ENCODE data around the gene G0S2. TPM values are rescaled to one million over a fixed set of nuclear protein-coding genes. Genes with fewer than 3 reads are reported as not detected.
"Not testable (repeated sequence)": the region's sequence is repeated elsewhere in the genome, so short reads cannot be mapped to it uniquely, and the experiment has no call there.

Gene G0S2
- polyA plus RNA-seq, 1 donor, result 5.3 TPM

- no peak for DNase-seq
Observed at GRCh38 chr1:209673631-209674417, 1.4 kb upstream of the G0S2 start.

DNA sequence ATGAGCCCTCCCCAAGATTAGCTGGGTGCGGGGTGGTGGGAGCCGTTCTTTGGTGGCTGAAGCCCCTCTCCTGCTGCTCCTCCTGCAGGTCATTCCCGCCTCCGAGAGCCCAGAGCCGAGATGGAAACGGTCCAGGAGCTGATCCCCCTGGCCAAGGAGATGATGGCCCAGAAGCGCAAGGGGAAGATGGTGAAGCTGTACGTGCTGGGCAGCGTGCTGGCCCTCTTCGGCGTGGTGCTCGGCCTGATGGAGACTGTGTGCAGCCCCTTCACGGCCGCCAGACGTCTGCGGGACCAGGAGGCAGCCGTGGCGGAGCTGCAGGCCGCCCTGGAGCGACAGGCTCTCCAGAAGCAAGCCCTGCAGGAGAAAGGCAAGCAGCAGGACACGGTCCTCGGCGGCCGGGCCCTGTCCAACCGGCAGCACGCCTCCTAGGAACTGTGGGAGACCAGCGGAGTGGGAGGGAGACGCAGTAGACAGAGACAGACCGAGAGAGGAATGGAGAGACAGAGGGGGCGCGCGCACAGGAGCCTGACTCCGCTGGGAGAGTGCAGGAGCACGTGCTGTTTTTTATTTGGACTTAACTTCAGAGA, 448 bp downstream of the G0S2 start:
- DNase-seq, result peak; percentile 29

- DNase-seq, result no peak
Observed at GRCh38 chr1:209678981-209679539, 3.8 kb downstream of the G0S2 start.

- no peak for DNase-seq
Observed at GRCh38 chr1:209685821-209686220, 10.6 kb downstream of the G0S2 start.

DNA sequence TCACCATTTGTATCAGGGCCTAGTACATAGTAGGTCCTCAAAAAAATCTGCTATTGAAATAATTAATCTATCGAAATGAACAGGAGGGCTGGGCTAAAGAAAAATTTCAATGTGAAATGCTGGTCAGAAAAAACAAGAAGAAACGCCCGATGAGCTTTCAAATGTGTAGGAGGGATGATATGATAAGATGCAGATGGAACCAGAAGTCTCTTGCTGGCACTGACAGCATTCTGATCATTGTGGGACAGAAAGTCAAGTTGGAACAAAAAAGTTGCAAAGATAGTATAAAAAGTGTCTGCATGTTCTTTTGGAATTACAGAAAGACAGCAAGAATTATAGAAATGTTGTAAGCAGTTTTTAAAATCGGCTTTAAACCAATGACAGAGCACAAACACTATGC, 11.1 kb downstream of the G0S2 start:
- DNase-seq, result no peak

- DNase-seq, result no peak
Observed at GRCh38 chr1:209688746-209689234, 13.6 kb downstream of the G0S2 start.

DNA sequence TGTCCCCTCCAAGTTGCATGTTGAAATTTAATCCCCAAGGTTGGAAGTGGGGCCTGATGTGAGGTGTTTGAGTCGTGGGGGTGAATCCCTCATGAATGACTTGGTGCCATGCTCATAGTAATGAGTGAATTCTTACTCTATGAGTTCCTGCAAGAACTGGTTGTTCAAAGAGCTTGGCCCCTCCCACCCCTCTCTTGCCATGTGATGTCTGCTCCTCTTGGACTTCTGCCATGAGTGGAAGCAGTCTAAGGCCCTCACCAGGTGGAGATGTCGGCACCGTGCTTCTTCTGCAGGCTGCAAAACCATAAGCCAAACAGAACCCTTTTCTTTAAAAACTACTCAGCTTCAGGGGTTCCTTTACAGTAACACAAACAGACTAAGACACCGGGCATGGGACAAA, 14.3 kb downstream of the G0S2 start:
- no peak for DNase-seq

- no peak for DNase-seq
Observed at GRCh38 chr1:209691237-209691636, 16.0 kb downstream of the G0S2 start.

GRCh38 chr1:209692296-209692695, 17.1 kb downstream of the G0S2 start:
- DNase-seq, result no peak

GRCh38 chr1:209692745-209693504, 17.7 kb downstream of the G0S2 start:
- peak; percentile 79 for DNase-seq

GRCh38 chr1:209696673-209697072, 21.5 kb downstream of the G0S2 start:
- DNase-seq, result no peak

DNA sequence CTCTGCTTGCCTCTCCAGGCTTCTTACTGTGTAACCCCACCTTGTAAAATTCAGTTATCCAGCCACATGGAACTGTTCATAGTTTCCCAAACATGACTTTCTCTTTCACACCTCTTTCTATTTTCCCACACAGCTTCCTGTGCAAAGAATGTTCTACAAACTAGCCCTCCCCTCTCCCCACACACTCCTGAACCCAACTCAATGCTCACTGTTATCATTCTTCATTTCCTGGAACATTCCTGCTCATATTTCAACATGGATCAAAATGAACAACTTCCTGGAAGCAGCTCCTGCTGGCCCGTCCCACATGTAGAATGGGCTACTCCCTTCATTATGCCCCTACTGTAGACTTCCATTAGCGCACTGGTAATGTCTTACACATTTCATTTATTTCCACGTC, 21.9 kb downstream of the G0S2 start:
- no peak for DNase-seq

- DNase-seq, result not testable (repeated sequence)
Observed at GRCh38 chr1:209700686-209701085, 25.5 kb downstream of the G0S2 start.

DNA sequence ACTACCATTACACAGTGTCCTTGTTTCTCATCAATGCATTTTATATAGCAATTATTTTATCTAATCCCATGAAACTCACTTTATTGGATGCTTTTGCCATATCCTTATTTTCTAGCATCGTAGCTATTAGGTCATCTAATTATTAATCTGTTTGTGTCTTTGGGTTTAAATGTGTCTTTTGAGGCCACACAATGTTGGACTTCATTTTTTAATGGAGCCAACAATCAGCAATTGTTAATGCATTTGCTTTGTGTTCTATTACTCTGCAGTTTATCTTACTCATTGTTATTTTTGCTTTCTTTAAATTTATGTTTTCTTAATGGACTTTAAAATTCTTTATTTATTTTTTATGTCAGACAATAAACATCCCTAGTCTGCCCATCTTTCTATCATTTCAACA, 27.6 kb downstream of the G0S2 start:
- no peak for DNase-seq

GRCh38 chr1:209703834-209704504, 28.8 kb downstream of the G0S2 start:
- DNase-seq, result no peak

- DNase-seq, result no peak
Observed at GRCh38 chr1:209704584-209704983, 29.4 kb downstream of the G0S2 start, which contains the start of gene HSD11B1. HSD11B1 (plus strand) TSS chr1:209704846; CDS start chr1:209704943, 97 bp downstream.

DNA sequence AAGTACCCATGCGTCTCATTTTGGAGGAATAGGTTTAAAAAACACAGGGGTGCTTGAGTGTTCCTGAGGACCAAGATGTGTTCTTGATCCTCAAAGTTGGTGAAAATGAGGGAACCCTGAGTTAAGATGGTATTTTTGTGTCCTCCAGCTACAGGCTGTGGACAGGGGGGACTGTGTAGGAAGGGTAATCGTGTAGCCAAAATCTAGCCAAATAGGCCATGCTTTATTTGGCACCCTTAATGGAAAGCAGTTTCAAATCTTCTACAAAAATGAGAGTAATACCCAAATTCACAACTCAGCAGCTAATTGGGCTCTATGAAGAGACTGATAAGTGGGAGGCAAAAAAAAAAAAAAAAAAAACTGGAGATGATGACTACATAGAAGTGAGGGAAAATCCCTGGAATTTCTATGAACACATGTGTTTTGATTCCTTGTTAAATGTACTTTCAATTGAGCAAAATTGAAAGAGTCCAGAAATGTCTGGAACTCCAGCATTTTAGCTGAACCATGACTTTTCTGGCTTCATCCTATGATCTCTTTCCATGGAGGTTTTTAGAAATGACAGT, 29.9 kb downstream of the G0S2 start:
- DNase-seq, result no peak

DNA sequence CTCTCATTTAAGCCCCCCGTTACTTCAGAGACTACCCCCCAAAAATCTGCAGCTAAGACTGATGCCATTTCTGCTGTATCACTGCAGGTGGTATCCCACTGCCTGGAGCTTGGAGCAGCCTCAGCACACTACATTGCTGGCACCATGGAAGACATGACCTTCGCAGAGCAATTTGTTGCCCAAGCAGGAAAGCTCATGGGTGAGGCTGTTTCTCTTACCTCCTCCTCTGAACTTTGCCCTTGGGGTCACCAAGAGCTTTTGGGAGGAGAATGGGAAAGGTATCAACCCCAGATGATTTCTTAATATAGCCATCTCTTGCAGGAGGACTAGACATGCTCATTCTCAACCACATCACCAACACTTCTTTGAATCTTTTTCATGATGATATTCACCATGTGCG, 31.4 kb downstream of the G0S2 start:
- no peak for DNase-seq

GRCh38 chr1:209707308-209707707, 32.1 kb downstream of the G0S2 start:
- no peak for DNase-seq

- no peak for DNase-seq
Observed at GRCh38 chr1:209708297-209708696, 33.1 kb downstream of the G0S2 start.

DNA sequence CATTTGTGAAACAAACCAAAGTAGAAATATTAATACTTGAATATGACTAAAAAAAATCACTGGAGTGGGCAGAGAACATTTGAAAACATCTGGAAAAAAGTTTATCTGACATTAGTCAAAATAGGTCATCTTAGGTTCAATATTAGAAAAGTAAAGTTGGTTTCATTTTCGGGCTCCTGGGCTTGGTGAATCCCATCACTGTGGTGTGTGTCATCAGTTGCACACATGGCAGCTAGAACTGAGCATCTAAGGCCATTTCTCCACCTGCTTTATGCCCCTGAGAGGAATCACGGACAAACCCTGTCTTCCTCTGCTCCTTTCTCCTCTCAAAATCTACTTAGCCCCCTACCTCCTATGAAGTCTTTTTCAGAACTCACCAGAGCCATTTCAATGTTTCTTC, 34.9 kb downstream of the G0S2 start:
- no peak for DNase-seq

DNA sequence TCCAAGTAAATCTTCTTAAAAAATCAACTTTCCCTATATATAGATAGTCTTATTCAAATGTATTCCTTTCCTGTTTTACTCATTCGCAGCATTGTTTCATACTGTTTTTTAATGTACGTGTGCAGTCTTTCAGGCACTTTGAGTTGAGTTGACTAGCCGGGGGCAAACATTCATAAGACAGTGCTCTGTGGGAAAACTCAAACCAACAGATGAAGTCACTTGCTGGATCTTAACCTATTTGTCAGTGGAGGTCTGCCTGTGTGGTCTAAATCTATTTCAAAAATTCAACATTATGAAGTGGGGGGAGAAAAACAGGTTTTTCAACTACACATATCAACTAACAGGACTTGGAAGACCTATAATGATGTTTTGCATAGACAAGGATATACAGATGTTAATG, 35.6 kb downstream of the G0S2 start:
- DNase-seq, result no peak
